SU-DHL-6 (cell line): Measurements from ENCODE around the gene TMEM161A.

Source experiments
- H2AFZ ChIP-seq: fragments of 200-600 bp; sonication (generic); 2 replicates; pipeline ENCODE4 v1.6.1; 2014; ENCODE audit warnings: low read depth, mild to moderate bottlenecking, moderate library complexity, mixed read lengths, antibody characterized with exemption, low read length; ENCODE audit not compliant: severe bottlenecking
- H3F3A ChIP-seq: fragments of 200-600 bp; shearing (Covaris generic); 2 replicates; pipeline ENCODE4 v1.6.0; 2016; ENCODE audit warnings: antibody characterized with exemption, mild to moderate bottlenecking; ENCODE audit not compliant: insufficient read depth
- H3K27ac ChIP-seq: fragments of 200-600 bp; sonication (generic); 2 replicates; pipeline ENCODE4 v1.5.1; 2016; ENCODE audit warnings: low read depth, mild to moderate bottlenecking, low read length, moderate library complexity, mixed read lengths
- H3K27me3 ChIP-seq: fragments of 200-600 bp; sonication (generic), shearing (Covaris generic); 2 replicates; pipeline ENCODE4 v1.6.0; 2014; ENCODE audit warnings: mild to moderate bottlenecking, low read length
- H3K36me3 ChIP-seq: fragments of 200-600 bp; sonication (generic); 2 replicates; pipeline ENCODE4 v1.6.1; 2014; ENCODE audit warnings: mild to moderate bottlenecking, low read length, mixed read lengths
- H3K4me2 ChIP-seq: fragments of 300-600, 200-600 bp; shearing (Covaris generic), sonication (generic); 2 replicates; pipeline ENCODE4 v1.6.0; 2014; ENCODE audit warnings: low read length, low read depth, mild to moderate bottlenecking; ENCODE audit not compliant: poor library complexity, severe bottlenecking
- H3K4me3 ChIP-seq: fragments of 200-600 bp; sonication (generic); 2 replicates; pipeline ENCODE4 v1.5.1; 2014; ENCODE audit warnings: antibody characterized with exemption, low read length, mild to moderate bottlenecking, mixed read lengths; ENCODE audit not compliant: insufficient read depth, poor library complexity, severe bottlenecking
- H3K79me2 ChIP-seq: fragments of 200-600 bp; sonication (generic); 2 replicates; pipeline ENCODE4 v1.6.1; 2014; ENCODE audit warnings: mild to moderate bottlenecking, low read length, moderate library complexity; ENCODE audit not compliant: insufficient read depth
- H3K9ac ChIP-seq: fragments of 200-600 bp; sonication (generic); 2 replicates; pipeline ENCODE4 v1.7.0; 2014; ENCODE audit warnings: mild to moderate bottlenecking, low read length
- H3K9me2 ChIP-seq: fragments of 200-600 bp; sonication (generic); replicated peaks from 2 replicates; pipeline ENCODE4 v1.6.1; 2014; ENCODE audit warnings: low read length; ENCODE audit not compliant: insufficient read depth
- H3K9me3 ChIP-seq: fragments of 200-600 bp; sonication (generic); 2 replicates; pipeline ENCODE4 v1.6.1; 2014; ENCODE audit warnings: low read length, mixed read lengths; ENCODE audit not compliant: insufficient read depth
- H4K20me1 ChIP-seq: fragments of 200-600 bp; sonication (generic); 2 replicates; pipeline ENCODE4 v1.6.1; 2014; ENCODE audit warnings: low read depth, mild to moderate bottlenecking, antibody characterized with exemption, low read length, moderate library complexity, mixed read lengths
- EZH2phosphoT487 ChIP-seq: fragments of 200-600 bp; sonication (generic), shearing (Covaris generic); conservative IDR thresholded peaks from 2 replicates; pipeline ENCODE4 v1.6.1; 2018; ENCODE audit warnings: mild to moderate bottlenecking, antibody characterized with exemption, low read length, moderate library complexity, mixed read lengths
- TF ChIP-seq, protein P1 (sequence below): fragments of 200-600 bp; sonication (generic); IDR thresholded peaks from one replicate; pipeline ENCODE4 v1.5.1; 2017; ENCODE audit warnings: antibody characterized with exemption, mild to moderate bottlenecking, low read length, moderate library complexity; ENCODE audit not compliant: insufficient read depth, poor library complexity, severe bottlenecking

The TMEM161A gene

DNA sequence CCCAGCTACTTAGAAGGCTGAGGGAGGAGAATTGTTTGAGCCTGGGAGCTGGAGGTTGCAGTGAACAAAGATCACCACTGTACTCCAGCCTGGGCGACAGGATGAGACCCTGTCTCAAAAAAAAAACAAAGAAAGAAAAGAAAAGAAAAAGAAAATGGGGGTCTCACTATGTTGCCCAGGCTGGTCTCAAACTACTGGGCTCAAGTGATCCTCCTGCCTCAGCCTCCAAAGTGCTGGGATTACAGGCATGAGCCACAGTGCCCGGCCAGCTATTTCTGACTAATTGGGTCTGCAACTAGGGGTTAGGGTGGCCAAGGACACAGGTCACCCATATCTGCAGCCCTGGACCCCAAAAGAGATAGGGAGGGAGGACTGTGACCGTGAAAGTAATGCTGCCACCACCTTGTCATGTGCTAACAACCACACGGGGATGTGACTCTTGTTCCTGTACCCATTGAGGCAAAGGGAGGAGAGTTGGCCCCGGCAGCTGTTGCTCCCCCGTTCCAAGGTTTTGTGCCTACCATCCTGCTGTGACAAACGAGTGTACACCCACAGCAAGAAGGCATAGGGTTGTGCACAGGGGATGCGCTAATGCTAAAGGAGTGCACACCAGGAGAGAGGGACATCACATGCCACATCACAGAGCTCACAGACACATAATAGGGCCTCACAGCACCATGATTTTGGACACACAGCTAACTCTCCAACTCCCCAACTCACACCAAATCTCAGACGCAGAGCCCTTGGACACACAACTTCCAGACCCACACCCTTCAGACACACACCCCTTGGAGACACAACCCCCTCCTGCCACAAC lies 31.2 kb upstream of the TMEM161A start:
- TF ChIP-seq, protein P1, sequence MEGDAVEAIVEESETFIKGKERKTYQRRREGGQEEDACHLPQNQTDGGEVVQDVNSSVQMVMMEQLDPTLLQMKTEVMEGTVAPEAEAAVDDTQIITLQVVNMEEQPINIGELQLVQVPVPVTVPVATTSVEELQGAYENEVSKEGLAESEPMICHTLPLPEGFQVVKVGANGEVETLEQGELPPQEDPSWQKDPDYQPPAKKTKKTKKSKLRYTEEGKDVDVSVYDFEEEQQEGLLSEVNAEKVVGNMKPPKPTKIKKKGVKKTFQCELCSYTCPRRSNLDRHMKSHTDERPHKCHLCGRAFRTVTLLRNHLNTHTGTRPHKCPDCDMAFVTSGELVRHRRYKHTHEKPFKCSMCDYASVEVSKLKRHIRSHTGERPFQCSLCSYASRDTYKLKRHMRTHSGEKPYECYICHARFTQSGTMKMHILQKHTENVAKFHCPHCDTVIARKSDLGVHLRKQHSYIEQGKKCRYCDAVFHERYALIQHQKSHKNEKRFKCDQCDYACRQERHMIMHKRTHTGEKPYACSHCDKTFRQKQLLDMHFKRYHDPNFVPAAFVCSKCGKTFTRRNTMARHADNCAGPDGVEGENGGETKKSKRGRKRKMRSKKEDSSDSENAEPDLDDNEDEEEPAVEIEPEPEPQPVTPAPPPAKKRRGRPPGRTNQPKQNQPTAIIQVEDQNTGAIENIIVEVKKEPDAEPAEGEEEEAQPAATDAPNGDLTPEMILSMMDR: no peak
- no peak for TF ChIP-seq EZH2phosphoT487
- Histone ChIP-seq H3K9me3 (no peaks in the 10 kb centered on the region), H3K79me2 (peaks cover 56% of the 10 kb centered on the region), H3F3A (peaks cover 65% of the 10 kb centered on the region), H2AFZ (no peak overlapping the region), H3K9me2 (no peaks in the 10 kb centered on the region), H3K27ac (peak overlapping the region; percentile 99), H3K27me3 (no peaks in the 10 kb centered on the region), H4K20me1 (no peaks in the 10 kb centered on the region), H3K4me3 (peak overlapping the region; percentile 81), H3K9ac (peak overlapping the region; percentile 94), H3K4me2 (peak overlapping the region; percentile 96), H3K36me3 (peaks cover 4% of the 10 kb centered on the region)

DNA sequence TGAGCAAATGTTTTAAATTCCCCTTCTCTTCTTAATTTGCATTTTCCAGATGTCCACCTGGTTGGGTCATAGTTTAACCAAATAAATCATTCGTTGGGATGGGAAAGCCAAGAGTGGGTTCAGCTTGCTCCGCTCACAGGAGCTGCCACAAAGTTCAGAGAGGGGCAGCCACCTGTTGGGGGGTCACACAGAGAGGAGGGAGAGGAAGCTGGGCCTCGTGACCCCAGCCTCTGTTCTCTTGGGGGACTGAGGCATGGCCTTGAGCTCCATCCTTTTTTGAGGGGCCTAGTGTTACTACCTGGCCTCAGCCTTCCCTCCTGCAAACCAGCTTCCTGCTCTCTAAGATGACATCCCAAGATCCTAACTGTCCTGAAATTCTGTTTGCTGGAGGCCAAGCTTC lies 29.3 kb upstream of the TMEM161A start:
- no peak overlapping the region for H2AFZ ChIP-seq
- peaks cover 4% of the 10 kb centered on the region for H3K36me3 ChIP-seq
- peak overlapping the region; percentile 99 for H3K27ac ChIP-seq
- peak overlapping the region; percentile 94 for H3K9ac ChIP-seq
- H3F3A ChIP-seq: peaks cover 77% of the 10 kb centered on the region
- no peaks in the 10 kb centered on the region for H3K9me3 ChIP-seq
- H3K4me3 ChIP-seq: peak overlapping the region; percentile 81
- no peaks in the 10 kb centered on the region for H3K27me3 ChIP-seq
- no peaks in the 10 kb centered on the region for H4K20me1 ChIP-seq
- TF ChIP-seq, protein P1: no peak
- TF ChIP-seq EZH2phosphoT487: no peak
- peaks cover 75% of the 10 kb centered on the region for H3K79me2 ChIP-seq
- no peaks in the 10 kb centered on the region for H3K9me2 ChIP-seq
- peak overlapping the region; percentile 96 for H3K4me2 ChIP-seq

DNA sequence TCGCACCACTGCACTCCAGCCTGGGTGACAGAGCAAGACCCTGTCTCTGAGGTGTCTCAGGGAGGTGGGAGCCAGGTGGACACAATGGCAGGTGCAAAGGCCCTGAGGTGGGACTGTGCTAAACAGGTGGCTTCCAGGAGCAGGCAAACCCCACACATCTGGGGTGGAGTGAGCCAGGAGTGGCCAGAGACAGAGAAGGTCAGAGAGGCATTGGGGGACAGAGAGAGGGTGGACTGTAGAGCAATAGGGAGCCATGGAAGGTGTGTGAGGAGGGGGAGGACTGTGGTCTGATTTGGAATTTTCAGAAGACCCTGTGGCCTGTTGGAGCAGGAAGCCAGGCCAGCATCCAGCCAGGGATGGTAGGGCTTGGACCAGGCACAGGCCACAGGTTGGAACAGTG lies 27.1 kb upstream of the TMEM161A start:
- Histone ChIP-seq H3K9ac (peak overlapping the region; percentile 94), H3K27ac (peak overlapping the region; percentile 99), H3K27me3 (no peaks in the 10 kb centered on the region), H3K79me2 (peaks cover 94% of the 10 kb centered on the region), H2AFZ (no peak overlapping the region), H4K20me1 (no peaks in the 10 kb centered on the region), H3K9me3 (no peaks in the 10 kb centered on the region), H3F3A (peaks cover 89% of the 10 kb centered on the region), H3K4me2 (peak overlapping the region; percentile 96), H3K36me3 (peaks cover 4% of the 10 kb centered on the region), H3K9me2 (no peaks in the 10 kb centered on the region), H3K4me3 (peak overlapping the region; percentile 81)
- no peak for TF ChIP-seq EZH2phosphoT487
- TF ChIP-seq, protein P1: no peak
